COLO668 (cell line): ENCODE results near the gene LETMD1.
"Not testable (repeated sequence)": the region's sequence is repeated elsewhere in the genome, so short reads cannot be mapped to it uniquely, and the experiment has no call there.

Source experiments
- DNase-seq: peaks from one replicate; lab custom pipeline; 2025; ENCODE audit not compliant: unreplicated experiment; lab: John Stamatoyannopoulos, UW

LETMD1 gene

DNA sequence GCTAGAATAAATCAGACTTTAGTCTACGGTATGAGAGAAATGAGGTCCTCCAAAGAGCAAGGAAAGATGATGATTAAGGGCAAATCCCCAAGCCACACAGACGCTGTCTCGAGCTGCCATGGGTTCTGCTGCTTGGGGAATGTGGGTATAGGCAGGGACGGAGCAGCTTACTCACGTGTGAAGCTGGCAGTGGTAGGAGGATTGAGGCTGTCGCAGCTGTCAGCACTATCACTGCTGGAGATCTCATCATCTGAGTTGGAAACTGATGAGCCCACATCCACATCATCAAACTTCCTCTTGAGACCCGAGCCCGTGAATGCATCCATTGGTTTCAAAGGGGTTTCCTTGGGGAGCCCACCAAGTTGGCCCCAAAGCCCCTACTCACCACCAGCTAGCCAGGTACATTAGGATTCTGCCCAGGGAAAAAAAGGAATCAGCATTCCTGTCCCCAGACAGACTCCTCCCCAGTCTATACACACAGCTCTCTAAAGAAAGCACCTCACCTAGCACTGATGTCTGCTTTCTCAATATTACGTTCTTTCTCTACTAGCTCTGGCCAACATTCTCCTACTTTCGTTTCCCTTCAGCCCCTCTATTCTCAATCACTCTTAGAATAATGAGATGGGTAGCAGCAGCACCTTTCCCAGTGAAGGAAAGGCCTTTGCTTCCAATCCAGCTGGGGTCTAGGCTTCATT lies 28.3 kb downstream of the LETMD1 start:
- DNase-seq = no peak

DNA sequence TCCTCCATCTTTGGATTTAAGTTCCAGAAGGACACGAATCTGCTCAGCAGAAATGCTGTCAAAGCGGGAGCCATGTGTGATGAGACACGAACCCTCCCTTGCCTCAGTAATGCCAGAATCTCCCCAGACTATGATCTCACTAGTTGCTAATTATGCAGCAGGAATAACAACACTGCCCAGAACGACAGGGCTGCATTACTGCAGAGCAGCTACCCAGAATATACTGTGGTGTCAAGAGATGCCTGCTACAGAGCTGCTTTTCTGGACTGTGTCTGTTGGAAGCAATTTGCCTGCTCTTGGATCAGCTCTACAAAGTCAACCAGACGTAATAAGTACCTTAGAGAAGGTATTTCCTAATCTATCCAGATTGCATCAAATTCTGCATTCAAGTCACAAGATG lies 29.8 kb downstream of the LETMD1 start:
- DNase-seq = no peak

DNA sequence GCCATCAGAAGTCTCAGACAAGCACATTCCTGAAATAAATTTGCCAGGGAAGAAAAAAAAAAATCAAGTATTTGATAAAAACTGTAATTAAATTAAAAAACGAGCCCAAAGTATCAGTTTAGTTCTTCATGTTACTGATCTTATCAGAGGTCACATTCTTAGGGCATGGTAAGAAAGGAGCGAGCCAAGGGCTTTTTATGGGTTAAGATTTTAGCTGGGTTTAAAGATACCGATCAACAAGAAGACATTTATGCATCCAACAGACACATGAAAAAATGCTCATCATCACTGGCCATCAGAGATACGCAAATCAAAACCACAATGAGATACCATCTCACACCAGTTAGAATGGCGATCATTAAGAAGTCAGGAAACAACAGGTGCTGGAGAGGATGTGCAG lies 30.2 kb downstream of the LETMD1 start:
- DNase-seq = not testable (repeated sequence)

DNA sequence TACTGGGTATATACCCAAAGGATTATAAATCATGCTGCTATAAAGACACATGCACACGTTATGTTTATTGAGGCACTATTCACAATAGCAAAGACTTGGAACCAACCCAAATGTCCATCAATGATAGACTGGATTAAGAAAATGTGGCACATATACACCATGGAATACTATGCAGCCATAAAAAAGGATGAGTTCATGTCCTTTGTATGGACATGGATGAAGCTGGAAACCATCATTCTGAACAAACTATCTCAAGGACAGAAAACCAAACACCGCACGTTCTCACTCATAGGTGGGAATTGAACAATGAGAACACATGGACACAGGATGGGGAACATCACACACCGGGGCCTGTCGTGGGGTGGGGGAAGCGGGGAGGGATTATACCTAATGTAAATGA lies 30.7 kb downstream of the LETMD1 start:
- not testable (repeated sequence) for DNase-seq

DNA sequence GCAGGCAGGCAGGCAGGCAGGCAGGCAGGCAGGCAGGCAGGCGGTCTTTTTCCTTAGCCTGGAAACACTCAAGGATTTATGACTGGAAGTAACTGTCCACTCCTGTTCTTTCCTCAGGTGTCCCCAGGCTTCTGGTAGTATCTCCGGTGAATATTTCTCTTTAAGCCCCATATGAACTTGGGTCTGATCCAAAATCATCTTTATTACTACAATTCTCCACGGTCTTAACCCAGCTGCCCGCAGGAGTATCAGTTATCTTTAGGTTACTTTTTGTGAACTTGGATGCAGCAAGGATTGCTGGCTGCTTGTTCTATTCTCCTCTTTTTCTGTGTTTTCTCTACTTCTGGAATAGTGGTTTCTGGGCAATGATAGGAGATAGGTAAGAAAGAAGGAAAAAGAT lies 32.0 kb downstream of the LETMD1 start:
- DNase-seq = no peak

DNA sequence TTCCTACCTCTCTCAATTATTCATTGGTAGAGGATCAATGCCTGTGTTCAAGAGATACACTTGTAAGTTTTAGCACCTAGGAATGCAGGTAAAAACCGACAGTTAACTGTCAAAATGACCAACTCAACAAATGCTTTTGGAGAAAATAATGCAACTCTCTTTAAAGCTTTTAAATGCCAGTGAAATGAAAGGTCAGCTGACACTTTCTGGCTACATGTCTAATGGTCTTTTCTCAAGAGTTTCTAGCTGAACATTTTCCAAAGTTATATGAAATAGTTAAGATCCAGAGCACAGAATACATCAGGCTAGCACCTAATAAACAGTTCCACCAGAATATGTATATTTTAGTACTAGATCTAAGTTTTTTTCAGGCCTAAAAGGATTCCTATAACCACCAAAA lies 33.3 kb downstream of the LETMD1 start:
- DNase-seq = no peak

DNA sequence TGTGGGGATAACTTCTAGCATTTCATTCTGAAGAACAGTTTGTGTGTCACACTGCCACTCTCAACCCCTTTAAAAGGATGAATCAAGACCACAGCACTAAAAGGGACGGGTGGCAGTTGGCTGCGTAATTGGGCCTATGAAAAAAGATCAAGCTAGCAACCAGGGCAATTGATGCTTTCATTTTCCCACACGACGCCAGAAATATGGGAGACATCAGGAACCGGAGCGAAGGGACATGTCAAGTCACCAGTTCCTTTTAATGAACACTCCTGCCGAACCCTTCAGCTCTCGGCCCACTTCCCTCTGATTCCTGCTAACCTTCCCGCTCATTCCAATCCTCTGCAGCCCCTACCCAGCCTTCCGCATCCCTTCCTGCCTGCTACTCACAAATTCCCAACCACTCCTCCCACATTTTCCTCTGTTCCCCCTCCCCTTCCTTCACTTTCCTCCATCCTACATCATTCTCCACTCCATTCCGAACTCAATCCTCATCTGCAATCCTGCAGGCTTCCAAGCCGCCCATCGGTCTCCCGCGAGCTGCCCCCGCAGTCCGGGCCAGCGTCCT lies 34.5 kb downstream of the LETMD1 start:
- peak; percentile 7 for DNase-seq

DNA sequence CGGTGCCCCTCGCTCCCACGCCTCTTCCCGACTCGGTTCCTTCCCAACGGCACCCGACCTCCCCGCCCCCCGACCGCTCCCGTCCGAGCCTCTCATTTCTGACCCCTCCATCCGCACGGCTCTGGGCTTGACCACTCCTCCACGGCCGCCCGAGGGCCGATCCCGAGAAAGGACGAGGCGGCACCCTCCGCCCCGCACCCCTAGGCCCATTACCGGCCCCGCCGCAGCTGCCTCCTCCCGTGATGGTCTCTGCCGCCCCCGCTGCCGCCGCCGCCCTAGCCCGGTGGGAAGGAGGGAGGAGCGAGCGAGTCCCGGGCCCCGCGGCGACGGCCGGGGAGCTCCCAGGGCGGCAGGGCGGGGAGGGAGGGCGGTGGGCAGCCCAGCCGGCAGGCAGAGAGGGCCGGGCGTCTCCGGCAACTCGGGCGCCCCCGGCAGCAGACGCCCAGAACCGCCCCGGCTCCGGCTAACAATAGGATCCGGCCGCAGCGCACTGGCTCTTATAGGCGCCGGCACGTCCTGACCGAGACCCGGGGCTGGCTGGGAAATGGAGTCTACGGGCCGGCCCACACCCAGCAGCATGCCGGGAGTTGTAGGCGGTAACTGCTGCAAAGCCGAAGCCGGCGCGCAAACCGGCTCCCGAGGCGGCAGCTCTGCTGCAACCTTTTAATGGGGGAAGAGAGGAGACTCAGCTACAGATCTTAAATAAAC lies 35.2 kb downstream of the LETMD1 start, which contains the start of gene CSRNP2:
Gene CSRNP2, minus strand, starts transcription at position 471 of the 708 bp plus-strand sequence. CDS start 7,035 bp downstream, outside the sequence.
- peak; percentile 91 for DNase-seq

DNA sequence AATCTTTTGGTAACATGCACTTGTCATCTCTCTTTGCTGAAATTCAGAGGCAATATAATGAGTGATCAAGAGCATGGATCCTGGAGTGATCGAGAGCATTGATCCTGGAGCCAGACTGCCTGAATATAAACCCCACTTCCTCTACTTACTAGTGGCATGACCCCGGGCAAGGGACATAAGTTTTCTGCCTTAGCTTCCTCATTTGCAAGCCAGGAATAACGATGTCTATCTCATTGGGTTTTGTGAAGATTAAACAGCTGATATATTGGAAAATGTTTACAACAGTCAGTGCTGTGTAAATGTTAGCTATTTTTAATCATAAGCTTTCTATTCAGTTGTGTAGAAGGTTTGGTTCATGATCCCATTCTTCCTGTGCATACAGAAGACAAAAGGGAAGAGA lies 37.6 kb downstream of the LETMD1 start:
- no peak for DNase-seq

DNA sequence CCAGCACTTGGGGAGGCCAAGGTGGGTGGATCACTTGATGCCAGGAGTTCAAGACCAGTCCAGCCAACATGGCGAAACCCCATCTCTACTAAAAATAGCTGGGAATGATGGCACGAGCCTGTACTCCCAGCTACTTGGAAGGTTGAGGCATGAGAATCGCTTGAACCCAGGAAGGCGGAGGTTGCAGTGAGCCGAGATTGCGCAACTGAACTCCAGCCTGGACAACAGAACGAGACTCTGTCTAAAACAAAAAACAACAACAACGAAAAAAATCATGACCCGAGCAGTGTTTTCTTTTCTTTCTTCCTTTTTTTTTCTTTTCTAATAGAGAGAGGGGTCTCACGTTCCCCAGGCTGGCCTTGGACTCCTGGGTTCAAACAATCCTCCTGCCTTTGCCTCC lies 38.8 kb downstream of the LETMD1 start:
- DNase-seq = no peak

DNA sequence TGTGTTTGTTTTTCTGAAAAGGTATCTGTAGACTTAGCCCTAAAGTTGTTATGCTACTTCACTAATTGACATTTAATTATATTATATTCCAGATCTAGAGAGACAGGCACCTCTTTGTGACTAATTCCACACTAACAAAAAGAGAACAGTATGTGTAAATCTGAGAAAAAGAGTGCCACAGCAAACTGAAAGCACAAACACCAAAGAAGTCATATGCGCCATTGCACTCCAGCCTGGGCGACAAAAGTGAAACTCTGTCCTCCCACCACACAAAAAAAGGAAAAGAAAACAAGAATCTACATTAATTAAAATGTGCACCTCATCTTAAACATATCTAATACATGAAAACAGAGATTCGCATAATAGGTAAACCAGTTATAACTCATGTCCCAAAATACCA lies 39.7 kb downstream of the LETMD1 start:
- no peak for DNase-seq

DNA sequence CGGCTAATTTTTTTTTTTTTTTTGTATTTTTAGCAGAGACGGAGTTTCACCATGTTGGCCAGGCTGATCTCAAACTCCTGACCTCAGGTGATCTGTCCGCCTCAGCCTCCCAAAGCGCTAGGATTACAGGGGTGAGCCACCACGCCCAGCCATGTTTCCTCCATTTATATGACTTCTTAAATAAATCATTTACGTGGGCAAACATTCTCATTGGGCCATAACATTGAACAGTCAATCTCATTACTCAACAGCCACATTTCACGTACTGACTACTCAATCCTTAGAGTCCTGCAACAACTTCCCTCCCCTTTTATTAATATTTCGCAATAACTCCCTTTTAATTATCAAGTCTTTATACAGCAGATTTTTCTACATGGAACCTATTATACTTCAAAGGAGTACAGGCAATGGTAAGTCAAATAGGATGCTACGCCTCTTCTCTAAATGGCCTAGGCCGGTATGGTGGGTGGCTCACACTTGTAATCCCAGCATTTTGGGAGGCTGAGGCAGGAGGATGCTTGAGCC lies 42.6 kb downstream of the LETMD1 start:
- no peak for DNase-seq

DNA sequence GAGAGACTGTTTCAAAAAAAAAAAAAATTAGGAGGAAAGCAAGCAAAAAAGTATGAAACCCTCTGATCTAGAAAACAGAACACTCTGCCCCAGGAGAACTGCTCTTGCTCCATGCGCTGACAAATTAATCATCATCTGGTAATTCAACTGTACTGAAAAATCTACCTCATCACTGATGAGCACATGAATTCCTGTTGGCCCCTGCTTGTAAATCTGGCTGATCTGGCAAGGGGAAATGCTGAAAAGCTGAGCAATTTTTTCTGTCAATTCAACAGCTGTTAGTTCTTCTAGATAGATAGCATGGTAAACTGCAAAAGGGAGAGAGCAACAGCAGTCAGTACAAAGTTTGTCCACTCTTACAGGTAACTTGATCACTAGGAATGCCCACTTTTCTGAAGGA lies 50.5 kb downstream of the LETMD1 start:
- no peak for DNase-seq

DNA sequence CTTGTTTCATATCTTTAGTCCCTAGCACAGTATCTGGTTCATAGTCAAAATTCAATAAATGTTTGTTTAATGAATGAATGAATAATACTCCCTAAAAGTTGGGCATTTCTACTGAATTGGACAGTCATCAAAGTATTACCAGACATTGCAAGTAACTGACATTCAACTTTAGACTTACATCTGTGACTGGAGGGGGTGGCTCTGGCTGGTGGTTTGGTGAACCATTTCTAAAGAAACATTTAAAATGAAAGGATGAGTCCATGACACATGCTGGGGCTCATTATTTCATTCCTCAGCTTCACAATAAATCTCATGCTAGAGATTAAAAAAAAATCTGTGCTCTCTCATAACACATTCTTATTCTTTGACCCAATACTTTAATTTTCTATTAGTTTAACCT lies 55.9 kb downstream of the LETMD1 start:
- DNase-seq = no peak

DNA sequence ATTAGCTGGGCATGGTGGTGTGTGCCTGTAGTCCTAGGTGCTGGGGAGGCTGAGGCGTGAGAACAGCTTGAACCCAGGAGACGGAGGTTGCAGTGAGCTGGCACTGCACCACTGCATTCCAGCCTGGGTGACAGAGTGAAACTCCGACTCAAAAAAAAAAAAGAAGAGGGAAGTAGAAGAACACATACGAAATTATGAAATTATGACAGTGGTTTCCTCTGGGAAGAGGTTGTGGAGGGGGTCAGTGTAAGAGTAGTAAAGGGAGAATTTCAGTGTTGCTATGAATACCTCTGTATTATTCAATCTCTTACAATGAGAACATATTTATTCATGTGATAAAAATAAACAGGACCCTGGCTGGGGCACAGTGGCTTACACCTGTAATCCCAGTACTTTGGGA lies 60.0 kb downstream of the LETMD1 start:
- DNase-seq = no peak
